Stimulated activated CD4-positive, alpha-beta T cell treated with anti-CD3 and anti-CD28 coated beads, Interleukin-12 subunit alpha, Interleukin-12 subunit beta, amount 100 ng/mL, for 48 hours (primary cell): ENCODE measurements around the gene SBK2.

ENCODE experiments used
- DNase-seq, 3 donors: peaks; one replicate each; pipeline ENCODE4 v3.0.0-alpha.2; 2020; ENCODE audit warnings: low read depth in 2 of 3, low spot score in 1 of 3

The SBK2 gene

GRCh38 chr19:55486971-55487923, 49.7 kb downstream of the SBK2 start:
- DNase-seq: peak; percentile 44 to 65 (median 54)

- DNase-seq: no peak
These were observed 50.6 kb downstream of the SBK2 start for GRCh38 chr19:55486043-55486970.

GRCh38 chr19:55485439-55486011, 51.4 kb downstream of the SBK2 start:
- no peak for DNase-seq

GRCh38 chr19:55484593-55485438, 52.1 kb downstream of the SBK2 start, which contains the start of gene NAT14:
TSS of gene NAT14 (plus strand) at chr19:55485188. CDS start at chr19:55485709, 521 bp downstream.
- peak; percentile 21 to 64 (median 52) for DNase-seq

- no peak for DNase-seq
These were observed 53.0 kb downstream of the SBK2 start for GRCh38 chr19:55483706-55484592.

GRCh38 chr19:55482967-55483705, 53.8 kb downstream of the SBK2 start:
- DNase-seq: no peak

GRCh38 chr19:55482156-55482961, 54.6 kb downstream of the SBK2 start:
- no peak for DNase-seq

GRCh38 chr19:55481794-55482155, 55.2 kb downstream of the SBK2 start:
- DNase-seq: no peak

GRCh38 chr19:55481148-55481793, 55.7 kb downstream of the SBK2 start:
- DNase-seq: no peak

GRCh38 chr19:55479451-55480230, 57.3 kb downstream of the SBK2 start:
- no peak for DNase-seq

GRCh38 chr19:55479045-55479444, 57.9 kb downstream of the SBK2 start:
- DNase-seq: no peak
